Mucosa of gallbladder (tissue), 1 donor: ENCODE measurements around the gene PSKH1. TPM values are rescaled to one million over a fixed set of nuclear protein-coding genes. Genes with fewer than 3 reads are reported as not detected.
"Not testable (repeated sequence)": the region's sequence is repeated elsewhere in the genome, so short reads cannot be mapped to it uniquely, and the experiment has no call there.

Source experiments
- DNase-seq: peaks from one replicate; pipeline ENCODE4 v3.0.0-alpha.2; 2020; ENCODE audit warnings: low spot score
- total RNA-seq: library from RNA; stranded (reverse); gene quantifications from one replicate; pipeline ENCODE4 v1.2.1, GENCODE V29; 2021
- donor health status: DM: no; HTN: no; CAD: no.

Gene PSKH1
- 31.6 TPM for total RNA-seq

- peak; percentile 96 for DNase-seq
These were observed at the start of gene PSKH1 for GRCh38 chr16:67892899-67893742. PSKH1 (plus strand) TSS chr16:67893254; CDS start chr16:67908750, 15,496 bp downstream.

DNA sequence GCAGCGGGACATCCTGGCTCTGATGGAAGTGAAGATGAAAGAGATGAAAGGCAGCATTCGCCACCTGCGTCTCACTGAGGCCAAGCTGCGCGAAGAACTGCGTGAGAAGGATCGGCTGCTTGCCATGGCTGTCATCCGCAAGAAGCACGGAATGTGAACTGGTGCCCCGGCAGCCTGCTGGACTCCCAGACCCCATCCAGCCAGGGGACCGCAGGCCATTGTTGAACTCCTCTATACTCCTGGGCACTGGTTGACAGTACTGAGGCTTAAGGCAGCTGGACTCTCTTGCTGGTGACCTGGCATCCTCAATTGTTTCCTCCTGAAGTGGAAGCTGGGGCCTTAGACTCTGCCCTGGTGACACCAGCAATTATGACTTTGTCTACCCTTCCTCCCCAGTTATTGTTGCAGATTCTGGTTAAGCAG, 49.7 kb upstream of the PSKH1 start:
- no peak for DNase-seq

DNA sequence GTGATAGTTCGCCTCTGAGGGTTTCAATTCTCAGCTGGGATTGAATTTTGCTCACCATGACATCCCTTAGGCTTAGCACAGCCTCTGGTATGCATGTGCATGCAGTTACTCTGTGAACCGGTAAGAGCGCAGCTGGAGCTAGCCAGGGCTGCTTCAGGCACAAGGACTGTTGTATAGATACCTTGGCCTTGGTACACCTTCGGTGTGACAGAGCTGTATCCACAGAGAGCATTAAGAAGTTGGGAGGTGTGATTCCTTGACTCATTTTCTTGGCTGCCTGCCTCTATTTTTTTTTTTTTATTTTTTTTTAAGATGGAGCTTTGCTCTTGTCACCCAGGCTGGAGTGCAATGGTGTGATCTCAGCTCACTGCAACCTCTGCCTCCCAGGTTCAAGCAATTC, 48.6 kb upstream of the PSKH1 start:
- DNase-seq, result no peak

GRCh38 chr16:67845291-67846062, 47.6 kb upstream of the PSKH1 start:
- DNase-seq, result no peak

DNA sequence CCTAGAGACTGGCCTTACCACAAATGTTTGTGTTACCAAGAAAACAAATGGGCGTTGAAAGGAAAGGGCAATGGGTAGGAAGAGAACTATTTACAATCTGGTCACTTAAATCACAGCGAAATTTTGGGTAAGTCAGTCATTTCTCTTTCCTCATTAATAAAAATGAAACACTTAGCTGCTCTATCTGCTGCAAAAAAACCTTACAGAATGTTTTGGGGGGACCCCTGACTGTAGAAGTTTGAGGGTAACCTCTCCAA, 47.1 kb upstream of the PSKH1 start:
- no peak for DNase-seq

DNA sequence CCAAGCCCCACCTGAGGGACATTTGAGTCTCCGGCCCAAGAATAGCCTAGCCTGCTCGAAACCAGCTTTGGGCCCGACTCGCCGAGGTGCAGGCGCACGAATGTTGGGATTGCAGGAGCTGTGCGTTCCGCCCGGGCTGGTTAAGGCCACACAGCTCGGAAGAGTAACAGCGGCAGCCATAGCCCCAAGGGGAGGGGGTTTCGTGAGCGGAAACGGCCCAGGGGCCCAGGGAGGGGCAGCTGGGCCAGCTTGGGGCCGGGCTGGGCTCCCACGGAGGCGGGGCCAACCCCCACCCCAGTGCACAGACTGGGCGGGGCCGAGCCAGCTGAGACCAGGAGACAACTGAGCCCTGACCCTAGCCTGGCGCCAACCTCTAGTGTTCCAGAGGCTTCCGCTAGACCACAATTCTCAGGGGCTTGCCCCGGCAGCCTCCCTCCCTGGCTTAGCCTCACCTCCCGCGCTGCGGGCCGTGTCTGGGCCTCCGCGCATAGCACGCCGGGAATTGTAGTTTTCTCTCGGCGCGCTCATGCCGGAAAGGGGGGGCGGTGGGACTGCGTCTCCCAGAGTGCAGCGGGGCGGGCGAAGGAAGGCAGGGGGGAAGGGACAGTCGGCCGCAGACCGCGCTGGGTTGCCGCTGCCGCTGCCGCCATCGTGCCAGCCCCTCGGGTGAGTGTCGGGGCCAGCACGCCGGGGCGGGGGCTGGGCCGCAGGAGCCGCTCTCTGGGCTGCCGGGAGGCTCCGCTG, 46.6 kb upstream of the PSKH1 start, which contains the start of gene NUTF2:
NUTF2 (plus strand) TSS at position 614 of the 744 bp plus-strand sequence. CDS start 18,198 bp downstream, outside the sequence.
- peak; percentile 95 for DNase-seq

DNA sequence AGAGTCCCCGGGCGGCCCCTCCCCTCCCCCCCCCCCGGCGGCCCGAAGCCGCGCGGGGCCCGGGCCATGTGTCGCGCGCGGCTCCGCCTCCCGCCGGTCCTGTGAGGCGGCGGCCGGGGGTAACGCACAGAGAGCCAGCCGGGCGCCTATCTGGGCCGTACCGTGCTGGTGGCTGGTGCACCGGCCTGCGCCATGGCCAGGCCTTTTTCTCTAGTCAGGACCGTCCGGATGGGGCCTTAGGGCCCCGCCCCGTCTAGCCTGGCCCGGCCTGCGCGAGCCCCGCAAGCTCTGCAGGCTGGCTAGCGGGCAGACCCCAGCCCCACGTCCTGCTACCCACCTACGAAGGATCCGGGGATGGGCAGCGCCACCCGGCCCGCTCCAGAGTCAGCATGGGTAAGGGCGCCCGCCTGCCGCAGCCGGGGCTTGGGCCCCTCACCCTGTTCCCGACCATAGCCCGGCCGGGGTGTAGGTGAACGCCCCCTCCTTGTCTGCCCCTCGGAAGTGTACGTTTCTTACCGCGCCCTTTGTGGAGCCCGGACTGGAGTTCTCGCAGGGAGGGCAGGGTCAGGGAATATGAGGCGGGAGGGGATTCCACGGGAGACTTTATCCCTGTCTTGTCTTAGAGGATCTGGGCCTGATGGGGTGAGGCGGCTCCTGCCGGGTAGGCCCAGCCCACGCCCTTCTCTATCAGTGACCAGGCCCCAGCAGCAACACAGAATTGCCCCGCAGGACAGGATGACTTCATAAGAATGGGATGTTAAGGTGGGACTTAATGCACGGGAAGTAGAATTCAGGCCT, 45.8 kb upstream of the PSKH1 start, which contains the start of gene CENPT:
CENPT (minus strand) TSS at position 630 of the 798 bp plus-strand sequence. CDS start 13,834 bp downstream, outside the sequence.
- no peak for DNase-seq

DNA sequence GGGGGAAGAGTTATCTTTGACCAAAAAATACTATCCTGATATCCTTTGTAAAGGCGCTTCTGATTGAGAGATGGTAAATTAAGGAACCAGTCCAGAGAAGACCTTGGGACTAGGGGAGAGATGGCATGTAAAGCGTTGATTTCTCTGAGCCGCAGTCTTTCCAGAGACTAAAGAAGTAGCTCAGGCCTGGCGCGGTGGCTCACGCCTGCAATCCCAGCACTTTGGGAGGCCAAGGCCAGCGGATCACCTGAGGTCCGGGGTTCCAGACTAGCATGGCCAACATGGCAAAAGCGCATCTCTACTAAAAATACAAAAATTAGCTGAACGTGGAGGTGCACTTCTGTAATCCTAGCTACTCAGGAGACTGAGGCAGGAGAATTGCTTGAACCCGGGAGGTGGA, 44.9 kb upstream of the PSKH1 start:
- DNase-seq, result no peak

DNA sequence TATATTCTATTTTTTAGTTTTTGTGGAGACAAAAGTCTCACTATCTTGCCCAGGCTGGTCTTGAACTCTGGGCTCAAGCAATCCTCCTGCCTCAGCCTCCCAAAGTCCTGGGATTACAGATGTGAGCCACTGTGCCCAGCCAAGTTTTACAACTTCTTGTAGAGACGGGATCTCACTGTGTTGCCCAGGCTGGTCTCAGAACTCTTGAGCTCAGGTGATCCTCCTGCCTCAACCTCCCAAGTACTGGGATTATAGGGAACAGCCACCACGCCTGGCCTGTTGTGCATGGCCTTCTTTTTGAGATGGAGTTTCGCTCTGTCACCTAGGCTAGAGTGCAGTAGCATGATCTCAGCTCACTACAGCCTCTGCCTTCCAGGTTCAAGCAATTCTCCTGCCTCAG, 39.4 kb upstream of the PSKH1 start:
- DNase-seq, result no peak

- DNase-seq, result no peak
These were observed 37.3 kb upstream of the PSKH1 start for GRCh38 chr16:67855789-67856188.

- no peak for DNase-seq
These were observed 36.0 kb upstream of the PSKH1 start for GRCh38 chr16:67856927-67857546.

DNA sequence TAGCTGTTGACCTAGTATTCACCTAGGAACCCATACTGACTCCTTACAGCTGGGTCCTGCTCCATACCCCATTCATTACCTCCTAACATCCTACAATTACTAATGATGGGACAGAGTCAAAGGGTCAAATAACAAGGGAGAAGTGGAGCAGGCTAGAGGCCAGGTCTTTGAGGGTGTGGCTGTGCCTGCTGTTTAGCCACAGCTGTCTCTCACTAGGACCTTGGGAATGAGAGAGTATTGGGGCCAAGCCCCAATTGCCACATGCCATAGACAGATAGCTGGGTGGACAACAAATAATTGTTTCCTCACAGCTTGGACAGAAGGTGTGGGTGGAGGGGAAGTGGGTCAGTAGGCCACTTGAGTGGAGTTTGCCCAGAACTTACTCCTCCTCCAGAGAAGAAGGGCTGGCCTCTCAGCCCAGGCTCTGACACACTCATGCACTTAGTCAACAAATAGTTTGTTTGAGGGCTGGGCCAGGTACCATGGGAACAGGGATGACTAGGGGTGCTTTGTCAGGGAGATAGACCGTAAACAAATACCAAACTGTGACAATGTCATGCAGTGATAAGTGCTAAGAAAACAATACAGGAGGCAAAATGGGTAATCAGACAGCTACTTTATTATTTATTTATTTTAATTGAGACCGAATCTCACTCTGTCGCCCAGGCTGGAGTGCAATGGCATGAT, 35.4 kb upstream of the PSKH1 start:
- peak; percentile 77 for DNase-seq

- DNase-seq, result no peak
These were observed 34.6 kb upstream of the PSKH1 start for GRCh38 chr16:67858500-67858899.

DNA sequence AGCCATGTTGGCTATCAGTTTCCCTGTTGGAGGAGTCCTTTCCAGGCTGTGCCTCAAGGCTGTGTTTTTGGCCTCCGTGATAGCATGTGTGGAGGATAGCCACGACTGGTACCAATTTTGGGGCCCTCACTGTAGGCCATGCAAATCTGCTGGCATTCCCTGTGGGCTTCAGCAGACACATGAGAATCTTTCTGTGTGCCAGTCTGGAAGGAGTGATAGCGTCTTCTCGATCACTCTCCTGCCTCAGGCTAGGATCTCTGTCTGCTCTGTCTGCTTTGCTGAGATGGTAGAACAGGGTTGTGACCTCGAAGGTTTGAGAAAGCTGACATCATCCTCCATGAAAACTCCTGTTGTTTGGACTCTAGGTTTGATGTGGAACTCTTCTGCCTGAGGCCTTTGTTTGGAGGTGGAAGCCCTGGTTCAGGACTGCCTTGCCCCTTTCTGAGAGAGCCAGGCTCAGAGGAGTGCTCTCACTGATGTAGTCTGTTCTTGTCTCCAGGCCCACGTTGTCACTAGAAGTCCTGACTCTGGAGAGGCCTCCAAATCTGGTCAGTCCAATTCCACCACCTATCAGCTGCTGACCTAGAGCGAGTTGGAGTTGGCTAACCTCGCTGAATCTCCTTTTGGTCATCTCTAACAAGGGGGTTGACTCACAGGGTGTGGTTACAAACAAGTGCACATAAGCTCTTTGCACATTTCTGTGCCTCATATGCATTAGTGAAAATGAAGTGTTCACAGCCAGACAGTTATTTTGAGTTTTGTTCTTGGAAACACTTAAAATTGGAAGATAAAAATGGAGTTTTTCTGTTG, 32.3 kb upstream of the PSKH1 start:
- no peak for DNase-seq

- DNase-seq, result no peak
These were observed 31.2 kb upstream of the PSKH1 start for GRCh38 chr16:67861877-67862276.

GRCh38 chr16:67862623-67863583, 30.2 kb upstream of the PSKH1 start:
- no peak for DNase-seq

DNA sequence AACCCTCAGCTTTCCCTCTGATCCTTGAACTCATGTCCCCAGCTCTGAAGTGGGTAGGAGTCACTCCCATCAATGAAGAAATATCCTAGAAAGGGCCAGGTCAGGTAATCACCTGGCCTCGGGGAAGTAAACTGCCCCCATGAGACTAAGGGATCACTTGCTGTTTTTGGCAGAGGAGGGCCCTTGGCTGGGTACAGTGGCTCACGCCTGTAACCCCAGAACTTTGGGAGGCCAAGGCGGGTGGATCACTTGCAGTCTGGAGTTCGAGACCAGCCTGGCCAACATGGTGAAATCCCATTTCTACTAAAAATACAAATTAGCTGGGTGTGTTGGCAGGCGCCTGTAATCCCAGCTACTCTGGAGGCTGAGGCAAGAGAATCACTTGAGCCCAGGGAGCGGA, 29.0 kb upstream of the PSKH1 start:
- not testable (repeated sequence) for DNase-seq

GRCh38 chr16:67864594-67864993, 28.5 kb upstream of the PSKH1 start:
- DNase-seq, result no peak
